GM23338 (cell line): Measurements from ENCODE around the gene TMEM200A. TPM values are rescaled to one million over a fixed set of nuclear protein-coding genes. Genes with fewer than 3 reads are reported as not detected.
A peak's percentile ranks its signal among the peaks of the same experiment; 100 is the strongest.

ENCODE experiments used
- ATAC-seq: fragments of 200-7000 bp; cut with Tn5 transposase; 3 replicates; pipeline ENCODE4 v1.9.1; 2020
- DNase-seq: peaks from one replicate; pipeline ENCODE4 v3.0.0-alpha.2; 2015; ENCODE audit warnings: low spot score
- H2AFZ ChIP-seq: fragments of 200-600 bp; sonication (generic); 2 replicates; pipeline ENCODE4 v1.8.0; 2016; ENCODE audit warnings: antibody characterized with exemption, mild to moderate bottlenecking, moderate library complexity
- H3F3A ChIP-seq: fragments of 200-600 bp; sonication (generic); replicated peaks from 2 replicates; pipeline ENCODE4 v1.8.0; 2017; ENCODE audit warnings: antibody characterized with exemption, mixed run types, low read depth
- H3K27ac ChIP-seq: fragments of 200-600 bp; sonication (generic); 2 replicates; pipeline ENCODE4 v1.6.1; 2016; ENCODE audit warnings: low read depth
- H3K27me3 ChIP-seq: fragments of 200-600 bp; sonication (generic); 2 replicates; pipeline ENCODE4 v1.8.0; 2016; ENCODE audit warnings: mild to moderate bottlenecking, mixed run types, moderate library complexity; ENCODE audit not compliant: insufficient read depth
- H3K36me3 ChIP-seq: fragments of 200-600 bp; sonication (generic); 2 replicates; pipeline ENCODE4 v1.8.0; 2016; ENCODE audit warnings: mild to moderate bottlenecking; ENCODE audit not compliant: insufficient read depth
- H3K4me1 ChIP-seq: fragments of 200-600 bp; sonication (generic); 2 replicates; pipeline ENCODE4 v1.8.0; 2016; ENCODE audit warnings: mild to moderate bottlenecking, moderate library complexity; ENCODE audit not compliant: insufficient read depth
- H3K4me2 ChIP-seq: fragments of 200-600 bp; sonication (generic); 2 replicates; pipeline ENCODE4 v1.7.1; 2017; ENCODE audit warnings: mixed run types
- H3K4me3 ChIP-seq: fragments of 200-600 bp; sonication (generic); 2 replicates; pipeline ENCODE4 v1.6.1; 2016; ENCODE audit warnings: mixed run types
- H3K79me2 ChIP-seq: fragments of 200-600 bp; sonication (generic); replicated peaks from 2 replicates; pipeline ENCODE4 v1.8.0; 2017; ENCODE audit warnings: mild to moderate bottlenecking; ENCODE audit not compliant: insufficient read depth
- H3K9me2 ChIP-seq: fragments of 200-600 bp; sonication (generic); 2 replicates; pipeline ENCODE4 v1.8.0; 2017; ENCODE audit not compliant: insufficient read depth
- H4K20me1 ChIP-seq: fragments of 200-600 bp; sonication (generic); replicated peaks from 2 replicates; pipeline ENCODE4 v1.8.0; 2017; ENCODE audit warnings: mild to moderate bottlenecking; ENCODE audit not compliant: insufficient read depth
- H3K27ac Mint-ChIP-seq: 2 replicates; pipeline ENCODE4 v1.8.0; 2020; ENCODE audit warnings: inconsistent platforms, mild to moderate bottlenecking, moderate library complexity, mixed read lengths
- H3K27me3 Mint-ChIP-seq: 3 replicates; pipeline ENCODE4 v1.8.0; 2022; ENCODE audit warnings: low read depth, mild to moderate bottlenecking, moderate library complexity, mixed read lengths, inconsistent platforms; ENCODE audit not compliant: insufficient read depth, poor library complexity
- H3K36me3 Mint-ChIP-seq: 3 replicates; pipeline ENCODE4 v1.8.0; 2021; ENCODE audit warnings: low read depth, mild to moderate bottlenecking, inconsistent platforms, moderate library complexity, mixed read lengths
- H3K4me1 Mint-ChIP-seq: 3 replicates; pipeline ENCODE4 v1.8.0; 2020; ENCODE audit warnings: mild to moderate bottlenecking, inconsistent platforms, mixed read lengths
- H3K4me3 Mint-ChIP-seq: 3 replicates; pipeline ENCODE4 v1.8.0; 2021; ENCODE audit warnings: moderate library complexity, mild to moderate bottlenecking, inconsistent platforms, mixed read lengths
- H3K9me3 Mint-ChIP-seq: 3 replicates; pipeline ENCODE4 v1.8.0; 2020; ENCODE audit warnings: moderate library complexity, mild to moderate bottlenecking, inconsistent platforms, mixed read lengths
- CREB1 ChIP-seq: fragments of 250-450 bp; sonication (Bioruptor Pico); IDR thresholded peaks from 2 replicates; pipeline ENCODE4 v1.5.0; 2020; ENCODE audit warnings: low read depth, mild to moderate bottlenecking, moderate library complexity
- CTCF ChIP-seq, 2 experiments: fragments of 200-600 bp in 1 of 2; sonication (generic) in 1 of 2; conservative IDR thresholded peaks; 2 replicates each; pipeline versions ENCODE4 v1.5.1 to v1.6.1; 2016 to 2017; ENCODE audit warnings: antibody characterized with exemption in 2 of 2, low read depth in 2 of 2, mild to moderate bottlenecking in 2 of 2, moderate library complexity in 1 of 2
- ETS1 ChIP-seq: IDR thresholded peaks from 2 replicates; pipeline ENCODE4 v1.6.1; 2016; ENCODE audit warnings: antibody characterized with exemption
- EZH2 ChIP-seq: fragments of 200-600 bp; sonication (generic); IDR thresholded peaks from one replicate; pipeline ENCODE4 v1.8.0; 2017; ENCODE audit warnings: antibody characterized with exemption, mild to moderate bottlenecking, low read depth; ENCODE audit not compliant: unreplicated experiment
- JUNB ChIP-seq: IDR thresholded peaks from one replicate; pipeline ENCODE4 v1.6.1; 2016; ENCODE audit warnings: antibody characterized with exemption; ENCODE audit not compliant: unreplicated experiment
- POLR2AphosphoS5 ChIP-seq: IDR thresholded peaks from 2 replicates; pipeline ENCODE4 v1.6.1; 2016; ENCODE audit warnings: antibody characterized with exemption, low read depth
- ZNF114 ChIP-seq: fragments of 250-450 bp; sonication (Bioruptor Pico); IDR thresholded peaks from 2 replicates; pipeline ENCODE4 v1.5.0; 2020; ENCODE audit warnings: mild to moderate bottlenecking, moderate library complexity
- ZNF331 ChIP-seq: fragments of 250-450 bp; sonication (Bioruptor Pico); IDR thresholded peaks from 2 replicates; pipeline ENCODE4 v1.5.0; 2020; ENCODE audit warnings: low read depth, mild to moderate bottlenecking, moderate library complexity
- ZNF462 ChIP-seq: fragments of 250-450 bp; sonication (Bioruptor Pico); IDR thresholded peaks from 2 replicates; pipeline ENCODE4 v1.5.0; 2020; ENCODE audit warnings: mild to moderate bottlenecking, moderate library complexity
- polyA plus RNA-seq: library from polyadenylated mRNA; unstranded; fragments of >200 nt; fragmentation: Nextera tagmentation; extraction: Ambion mirVana; gene quantifications from 2 replicates; pipeline ENCODE4 v1.2.1, GENCODE V29; 2016
- total RNA-seq: library from RNA; depleted of rRNA; stranded (reverse); fragments of >200 nt; shearing (Covaris generic); gene quantifications from 2 replicates; pipeline ENCODE4 v1.2.3, GENCODE V29; 2014

TMEM200A gene
- total and polyA plus RNA-seq, 2 experiments from 2014 or later: 7.1 to 22.7 TPM

- no peaks in the 10 kb centered on the region for H3K79me2 ChIP-seq
- no peaks in the 10 kb centered on the region for H3K4me1 ChIP-seq
- no peak overlapping the region for H3K4me2 ChIP-seq
- Mint-ChIP-seq H3K9me3 (no peaks in the 10 kb centered on the region), H3K4me3 (no peak overlapping the region), H3K27ac (no peak overlapping the region), H3K4me1 (peaks cover 27% of the 10 kb centered on the region), H3K36me3 (peaks cover 2% of the 10 kb centered on the region), H3K27me3 (no peaks in the 10 kb centered on the region)
- no peak overlapping the region for H3K4me3 ChIP-seq
- no peaks in the 10 kb centered on the region for H3F3A ChIP-seq
- H3K9me2 ChIP-seq: no peaks in the 10 kb centered on the region
- no peak for DNase-seq
- no peak for ATAC-seq
- H2AFZ ChIP-seq: no peak overlapping the region
- H3K27me3 ChIP-seq: no peaks in the 10 kb centered on the region
- H4K20me1 ChIP-seq: no peaks in the 10 kb centered on the region
- no peaks in the 10 kb centered on the region for H3K36me3 ChIP-seq
- TF ChIP-seq ZNF462 (no peak), CREB1 (CRISPR knock-in tag) (no peak), ZNF331 (CRISPR knock-in tag) (no peak), CTCF (conservative IDR thresholded peaks at IDR 0.05; ENCODE audit: low read depth in 2 of 2) (no peak)
- H3K27ac ChIP-seq: no peak overlapping the region
Observed at GRCh38 chr6:130389142-130389541, 23.3 kb downstream of the TMEM200A start.

GRCh38 chr6:130390890-130391289 lies 25.1 kb downstream of the TMEM200A start:
- Histone ChIP-seq H3F3A (no peaks in the 10 kb centered on the region), H3K4me2 (peak overlapping the region; percentile 41; the same call in 1 of the 2 replicates), H3K9me2 (no peaks in the 10 kb centered on the region), H3K4me3 (no peak overlapping the region), H3K36me3 (no peaks in the 10 kb centered on the region), H3K27me3 (no peaks in the 10 kb centered on the region), H3K4me1 (no peaks in the 10 kb centered on the region), H4K20me1 (no peaks in the 10 kb centered on the region), H2AFZ (no peak overlapping the region), H3K27ac (no peak overlapping the region), H3K79me2 (no peaks in the 10 kb centered on the region)
- Mint-ChIP-seq H3K4me3 (no peak overlapping the region), H3K27ac (no peak overlapping the region), H3K9me3 (no peaks in the 10 kb centered on the region), H3K27me3 (no peaks in the 10 kb centered on the region), H3K36me3 (peaks cover 2% of the 10 kb centered on the region), H3K4me1 (peaks cover 22% of the 10 kb centered on the region)
- peak; percentile 62 for ATAC-seq
- no peak for DNase-seq
- no peak for TF ChIP-seq ETS1
- no peak for TF ChIP-seq ZNF114 (CRISPR knock-in tag)
- no peak for TF ChIP-seq EZH2
- no peak for TF ChIP-seq CTCF (conservative IDR thresholded peaks at IDR 0.05; ENCODE audit: low read depth in 2 of 2)
- TF ChIP-seq POLR2AphosphoS5: no peak
- TF ChIP-seq JUNB: no peak
